ENCODE data around the gene CYP27A1. TPM values are rescaled to one million over a fixed set of nuclear protein-coding genes. Genes with fewer than 3 reads are reported as not detected.

CYP27A1 gene
- total RNA-seq, 1 donor from 2014 or later, result 16.8 TPM

GRCh38 chr2:218812096-218812815, 30.3 kb downstream of the CYP27A1 start:
- Mint-ChIP-seq H3K36me3 (peaks cover 32% of the 10 kb centered on the region), H3K9me3 (no peaks in the 10 kb centered on the region), H3K27ac (no peak overlapping the region), H3K4me1 (peaks cover 2% of the 10 kb centered on the region), H3K27me3 (ENCODE audit: low read depth) (no peaks in the 10 kb centered on the region), H3K4me3 (no peak overlapping the region)
- DNase-seq (ENCODE audit: low spot score in 2 of 2, unreplicated experiment in 2 of 2), result no peak
- TF ChIP-seq CTCF (IDR thresholded peaks at IDR 0.05; ENCODE audit: unreplicated experiment), result no peak

GRCh38 chr2:218812861-218813260, 30.9 kb downstream of the CYP27A1 start:
- TF ChIP-seq CTCF (IDR thresholded peaks at IDR 0.05; ENCODE audit: unreplicated experiment), result no peak
- Mint-ChIP-seq H3K4me1 (peaks cover 2% of the 10 kb centered on the region), H3K27ac (no peak overlapping the region), H3K36me3 (peaks cover 37% of the 10 kb centered on the region), H3K27me3 (ENCODE audit: low read depth) (no peaks in the 10 kb centered on the region), H3K4me3 (no peak overlapping the region), H3K9me3 (no peaks in the 10 kb centered on the region)
- DNase-seq (ENCODE audit: low spot score in 2 of 2, unreplicated experiment in 2 of 2), result no peak

- Mint-ChIP-seq H3K9me3 (no peaks in the 10 kb centered on the region), H3K4me3 (no peak overlapping the region), H3K4me1 (peaks cover 2% of the 10 kb centered on the region), H3K27ac (no peak overlapping the region), H3K36me3 (peaks cover 45% of the 10 kb centered on the region), H3K27me3 (ENCODE audit: low read depth) (no peaks in the 10 kb centered on the region)
- TF ChIP-seq CTCF (IDR thresholded peaks at IDR 0.05; ENCODE audit: unreplicated experiment), result no peak
- DNase-seq (ENCODE audit: low spot score in 2 of 2, unreplicated experiment in 2 of 2), result no peak
Measured at GRCh38 chr2:218813771-218814460, 32.0 kb downstream of the CYP27A1 start.

GRCh38 chr2:218814540-218815243, 32.7 kb downstream of the CYP27A1 start:
- DNase-seq (ENCODE audit: low spot score in 2 of 2, unreplicated experiment in 2 of 2), result no peak
- TF ChIP-seq CTCF (IDR thresholded peaks at IDR 0.05; ENCODE audit: unreplicated experiment), result no peak
- Mint-ChIP-seq H3K9me3 (no peaks in the 10 kb centered on the region), H3K4me1 (peaks cover 2% of the 10 kb centered on the region), H3K36me3 (peaks cover 50% of the 10 kb centered on the region), H3K27ac (no peak overlapping the region), H3K27me3 (ENCODE audit: low read depth) (no peaks in the 10 kb centered on the region), H3K4me3 (no peak overlapping the region)

GRCh38 chr2:218815244-218815637, 33.3 kb downstream of the CYP27A1 start:
- Mint-ChIP-seq H3K36me3 (peaks cover 50% of the 10 kb centered on the region), H3K27me3 (ENCODE audit: low read depth) (no peaks in the 10 kb centered on the region), H3K4me1 (peaks cover 2% of the 10 kb centered on the region), H3K4me3 (no peak overlapping the region), H3K27ac (no peak overlapping the region), H3K9me3 (no peaks in the 10 kb centered on the region)
- no peak for TF ChIP-seq CTCF (IDR thresholded peaks at IDR 0.05; ENCODE audit: unreplicated experiment)
- DNase-seq (ENCODE audit: low spot score in 2 of 2, unreplicated experiment in 2 of 2), result no peak
